Ramos (cell line): ENCODE measurements around the gene MUC20.
"Not testable (repeated sequence)": the region's sequence is repeated elsewhere in the genome, so short reads cannot be mapped to it uniquely, and the experiment has no call there.

Source experiments
- in situ Hi-C: fragments of 300-500 bp; cut with MboI; formaldehyde crosslinking; loops from one replicate; pipeline ENCODE4 v1.14.3; 2022; ENCODE audit warnings: low sequenced_read_pairs; ENCODE audit not compliant: unreplicated experiment

Gene MUC20

DNA sequence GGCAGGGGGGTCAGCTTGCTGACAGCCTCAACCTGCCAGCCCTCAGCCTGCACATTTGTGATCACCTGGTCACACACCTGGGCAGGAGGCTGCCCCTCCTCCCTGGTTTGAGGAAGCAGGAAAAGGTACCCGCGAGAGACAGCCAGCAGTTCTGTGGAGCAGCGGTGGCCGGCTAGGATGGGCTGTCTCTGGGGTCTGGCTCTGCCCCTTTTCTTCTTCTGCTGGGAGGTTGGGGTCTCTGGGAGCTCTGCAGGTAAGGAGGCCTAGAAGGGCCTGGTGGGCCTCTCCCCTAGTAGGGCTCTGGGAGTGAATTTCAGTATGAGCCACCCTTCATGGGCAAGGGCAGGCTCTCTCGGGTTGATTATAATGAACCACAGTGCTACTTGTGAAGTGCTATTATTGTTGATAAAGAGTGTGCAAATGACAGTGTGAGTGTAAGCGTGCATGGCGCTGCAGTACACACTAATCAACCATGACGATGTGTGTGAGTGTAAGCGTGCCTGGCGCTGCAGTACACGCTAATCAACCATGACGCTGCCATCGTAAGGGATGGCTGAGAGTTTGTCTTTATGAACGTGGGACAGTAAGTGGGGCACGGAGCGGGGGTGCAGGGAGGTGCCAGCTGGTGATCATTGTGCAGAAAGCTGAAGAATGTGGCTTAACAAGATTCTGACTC, at the start of gene MUC20:
TSS of gene MUC20 (plus strand) at position 148 of the 676 bp plus-strand sequence. CDS start at position 178, 30 bp downstream.
- in situ Hi-C loops, result not testable (repeated sequence)

DNA sequence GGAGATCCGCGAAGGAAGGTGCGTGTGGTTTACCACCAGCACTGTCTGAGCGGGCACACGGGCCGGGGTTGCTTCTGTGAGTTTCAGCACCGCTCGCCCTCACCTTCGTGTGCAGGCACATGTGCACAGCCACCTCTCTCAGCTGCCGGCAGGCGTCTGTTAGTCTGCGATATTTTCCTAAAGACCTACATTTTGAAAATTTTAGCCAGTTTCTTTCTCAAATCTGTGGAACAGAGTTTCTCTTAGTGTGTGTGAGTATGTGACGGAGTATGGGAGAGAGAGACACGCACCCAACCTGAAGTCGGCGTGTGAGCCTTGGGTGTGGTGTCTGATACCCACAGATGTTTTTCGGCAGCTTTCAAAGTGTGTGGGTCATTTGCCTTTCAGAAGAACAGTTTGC, 49.5 kb upstream of the MUC20 start:
- in situ Hi-C loops, result not testable (repeated sequence)

- in situ Hi-C loops, result not testable (repeated sequence)
These were observed 47.1 kb upstream of the MUC20 start for GRCh38 chr3:195673711-195674110.

DNA sequence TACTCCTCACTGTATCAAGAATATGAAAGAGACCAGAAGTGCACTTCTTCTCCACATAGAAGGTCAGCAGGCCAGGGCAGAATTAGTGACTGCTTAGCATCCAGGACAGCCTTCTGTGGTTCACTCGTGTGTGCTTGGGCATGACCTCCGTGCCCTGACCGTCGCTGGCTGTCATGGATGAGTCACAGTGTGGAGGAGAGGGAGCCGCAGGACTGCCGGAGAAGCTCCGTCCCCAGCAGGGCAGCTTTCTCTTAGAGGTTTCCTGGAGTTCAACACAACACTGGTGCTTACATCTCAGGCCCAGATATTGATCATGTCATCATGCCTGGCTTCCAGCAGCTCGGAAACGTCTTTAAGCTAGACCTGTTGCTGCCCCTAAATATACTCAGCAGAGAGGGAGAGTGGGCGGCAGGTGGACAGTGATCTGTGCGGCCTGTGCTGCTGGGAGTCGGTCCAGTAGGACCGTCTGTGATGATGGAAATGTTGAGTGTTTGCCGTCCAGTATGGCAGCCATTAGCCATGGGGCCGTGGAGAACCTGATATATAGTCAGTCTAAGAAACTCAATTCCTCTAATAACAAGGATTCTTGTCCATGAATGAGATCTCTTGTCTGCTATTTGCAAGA, 42.3 kb upstream of the MUC20 start:
- in situ Hi-C loops, result not testable (repeated sequence)

- in situ Hi-C loops, result not testable (repeated sequence)
These were observed 40.1 kb upstream of the MUC20 start for GRCh38 chr3:195680690-195681089.

- in situ Hi-C loops, result not testable (repeated sequence)
These were observed 39.2 kb upstream of the MUC20 start for GRCh38 chr3:195681458-195682103.

GRCh38 chr3:195682104-195682742, 38.6 kb upstream of the MUC20 start:
- in situ Hi-C loops, result not testable (repeated sequence)

DNA sequence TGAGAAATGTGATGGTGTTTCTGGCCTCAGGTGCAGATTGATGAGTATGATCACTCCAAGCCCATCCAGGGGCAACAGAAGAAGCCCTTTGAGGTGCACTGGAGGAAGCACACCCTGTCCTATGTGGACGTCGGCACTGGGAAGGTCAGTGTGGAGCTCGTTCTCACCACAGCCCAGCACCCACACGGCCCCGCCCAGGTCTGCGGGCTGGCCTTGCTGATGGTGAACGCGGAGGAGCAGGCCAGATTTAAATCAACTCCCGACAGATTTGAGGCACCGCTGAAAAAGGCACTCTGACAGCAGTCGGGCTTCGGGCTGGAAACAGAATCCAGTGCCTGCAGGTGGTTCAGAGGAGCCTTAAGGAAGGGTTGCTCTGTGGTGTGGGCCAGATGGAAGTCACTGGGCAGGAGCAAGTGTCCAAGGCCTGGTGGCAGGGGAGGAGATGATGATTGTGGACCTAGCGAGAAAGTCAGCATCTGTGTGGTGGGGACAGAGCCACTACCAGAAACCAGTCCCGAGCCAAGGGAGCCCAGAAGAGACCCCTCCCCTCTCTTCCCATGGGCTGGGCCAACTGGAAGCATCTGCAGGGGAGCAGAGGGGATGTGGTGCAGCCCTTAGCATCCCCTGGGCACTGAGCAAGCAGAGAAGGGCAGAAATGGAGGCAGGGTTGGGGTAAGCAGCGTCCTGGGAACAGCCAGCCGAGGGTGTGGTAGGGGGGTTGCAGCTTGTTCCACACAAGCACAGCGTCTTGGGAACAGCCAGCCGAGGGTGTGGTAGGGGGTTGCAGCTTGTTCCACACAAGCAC, 36.9 kb upstream of the MUC20 start:
- in situ Hi-C loops, result not testable (repeated sequence)

- in situ Hi-C loops, result not testable (repeated sequence)
These were observed 36.1 kb upstream of the MUC20 start for GRCh38 chr3:195684527-195685257.

- in situ Hi-C loops, result not testable (repeated sequence)
These were observed 34.1 kb upstream of the MUC20 start for GRCh38 chr3:195686537-195687208.

GRCh38 chr3:195687209-195687760, 33.5 kb upstream of the MUC20 start:
- in situ Hi-C loops, result not testable (repeated sequence)

GRCh38 chr3:195688471-195689183, 32.2 kb upstream of the MUC20 start:
- in situ Hi-C loops, result not testable (repeated sequence)

DNA sequence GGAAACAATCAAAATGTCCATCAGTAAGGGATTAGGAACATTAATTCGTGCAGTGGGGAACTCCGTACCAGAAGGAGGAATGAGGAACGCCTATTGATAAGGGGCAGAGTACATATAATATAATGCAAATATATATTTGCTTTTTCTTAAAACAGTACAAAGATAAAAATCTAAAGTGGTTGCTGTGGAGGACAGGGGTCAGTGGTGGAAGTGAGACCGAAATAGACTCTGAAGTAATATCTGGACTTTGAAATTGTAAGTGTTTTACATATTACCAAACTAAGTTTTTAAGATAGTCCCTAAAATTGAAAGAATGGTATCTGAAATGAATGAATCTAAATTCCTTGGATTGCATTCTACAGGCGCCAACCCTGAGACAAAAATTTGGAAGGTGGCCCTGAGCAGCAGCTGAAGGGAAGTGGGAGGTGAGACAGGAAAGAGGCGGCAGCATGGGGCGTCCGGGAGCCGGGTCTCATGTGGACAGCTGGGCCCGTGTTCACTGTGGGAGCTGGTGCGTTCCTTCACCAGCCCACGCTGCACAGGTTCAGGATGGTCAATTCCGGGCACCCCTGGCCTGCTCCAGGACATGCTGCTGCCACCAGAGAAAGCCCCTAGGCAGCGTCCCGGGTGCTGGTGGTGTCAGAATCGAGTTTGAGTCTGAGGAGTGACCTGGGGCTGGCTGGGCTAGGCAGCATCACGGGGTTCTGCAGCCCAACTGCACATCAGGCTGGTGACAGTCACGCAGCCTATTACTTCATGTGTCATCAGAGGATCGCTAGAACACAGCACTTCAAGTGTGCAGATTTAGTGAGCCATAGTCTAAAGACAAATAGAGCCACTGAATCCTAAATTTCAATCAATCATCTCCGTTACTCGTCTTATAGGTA, 31.4 kb upstream of the MUC20 start:
- in situ Hi-C loops, result not testable (repeated sequence)

GRCh38 chr3:195690951-195691350, 29.8 kb upstream of the MUC20 start:
- in situ Hi-C loops, result no loop called here

DNA sequence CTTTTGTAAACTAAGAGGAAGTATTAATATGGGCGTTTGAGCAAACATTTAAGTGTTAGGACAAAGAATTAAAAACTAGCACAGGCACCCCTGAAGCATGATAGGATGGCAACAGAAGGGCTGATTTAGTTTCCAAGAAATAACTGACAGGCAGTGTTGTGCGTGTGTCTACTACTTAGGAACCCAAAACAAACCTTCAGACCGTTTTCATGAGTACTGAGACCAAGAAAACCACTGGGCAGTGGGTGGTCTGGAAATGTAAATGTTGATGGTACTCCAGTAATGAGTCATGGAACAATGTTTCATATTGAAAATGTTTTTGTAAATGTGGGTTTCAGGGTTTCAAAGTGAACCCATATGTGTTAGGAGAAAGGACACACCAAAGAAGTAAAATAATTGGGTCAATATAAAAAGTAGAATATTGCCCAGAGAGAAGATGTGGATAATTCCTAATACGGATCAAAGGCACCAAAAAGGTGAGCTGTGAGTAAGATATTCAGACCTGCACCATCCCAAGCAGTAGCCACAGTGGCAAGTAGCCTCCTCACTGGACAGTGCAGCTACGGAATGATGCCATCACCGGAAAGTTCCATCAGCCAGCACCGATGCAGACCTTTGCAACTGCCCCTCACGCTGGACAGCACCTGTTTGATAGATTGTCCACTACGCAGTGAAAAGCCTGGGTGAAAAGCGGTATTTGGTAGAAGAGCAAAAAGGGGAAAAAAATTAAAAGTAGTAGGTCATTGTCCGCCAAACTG, 29.0 kb upstream of the MUC20 start:
- in situ Hi-C loops, result not testable (repeated sequence)

- in situ Hi-C loops, result no loop called here
These were observed 28.5 kb upstream of the MUC20 start for GRCh38 chr3:195692354-195692685.
